ENCODE data around the gene TENM4.

Gene TENM4

GRCh38 chr11:78791964-78792363 is 648.9 kb downstream of the TENM4 start:
- TF ChIP-seq POLR2AphosphoS5 (IDR thresholded peaks at IDR 0.05; ENCODE audit: low read depth, low read length) (no peak), TAF1 (IDR thresholded peaks at IDR 0.05; ENCODE audit: borderline replicate concordance, insufficient read depth, low read length) (no peak), FOXP2 (optimal IDR thresholded peaks at IDR 0.05; ENCODE audit: borderline replicate concordance, extremely low read depth, extremely low read length, insufficient read depth) (no peak), REST (IDR thresholded peaks at IDR 0.05; ENCODE audit: insufficient read depth in 1 of 2, low read depth in 2 of 2, low read length in 2 of 2) (no peak), SIN3A (IDR thresholded peaks at IDR 0.05; ENCODE audit: borderline replicate concordance, insufficient read depth, low read length) (no peak)

DNA sequence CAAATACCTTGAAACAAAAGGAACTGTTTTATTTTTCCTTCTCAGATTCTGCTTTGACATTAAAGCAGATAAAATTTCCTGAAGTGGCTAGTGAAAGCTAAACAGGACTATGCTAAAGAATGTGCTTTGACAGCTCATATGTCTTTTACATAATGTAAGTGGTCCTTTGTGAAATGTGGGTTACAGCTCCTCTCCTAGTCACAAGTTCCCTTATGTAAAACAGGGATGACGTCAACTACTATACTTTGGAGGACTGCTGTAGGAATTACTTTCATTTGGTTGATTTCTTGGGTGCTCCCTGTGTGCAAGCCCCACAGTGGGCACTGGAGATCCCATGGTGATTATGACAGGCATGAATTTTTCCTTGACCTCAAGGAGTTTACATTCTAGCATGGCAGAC is 649.6 kb downstream of the TENM4 start:
- no peak for TF ChIP-seq TAF1 (IDR thresholded peaks at IDR 0.05; ENCODE audit: borderline replicate concordance, insufficient read depth, low read length)
- TF ChIP-seq POLR2AphosphoS5 (IDR thresholded peaks at IDR 0.05; ENCODE audit: low read depth, low read length) = no peak
- TF ChIP-seq FOXP2 (optimal IDR thresholded peaks at IDR 0.05; ENCODE audit: borderline replicate concordance, extremely low read depth, extremely low read length, insufficient read depth) = no peak
- TF ChIP-seq REST (IDR thresholded peaks at IDR 0.05; ENCODE audit: insufficient read depth in 1 of 2, low read depth in 2 of 2, low read length in 2 of 2) = no peak
- TF ChIP-seq SIN3A (IDR thresholded peaks at IDR 0.05; ENCODE audit: borderline replicate concordance, insufficient read depth, low read length) = no peak

DNA sequence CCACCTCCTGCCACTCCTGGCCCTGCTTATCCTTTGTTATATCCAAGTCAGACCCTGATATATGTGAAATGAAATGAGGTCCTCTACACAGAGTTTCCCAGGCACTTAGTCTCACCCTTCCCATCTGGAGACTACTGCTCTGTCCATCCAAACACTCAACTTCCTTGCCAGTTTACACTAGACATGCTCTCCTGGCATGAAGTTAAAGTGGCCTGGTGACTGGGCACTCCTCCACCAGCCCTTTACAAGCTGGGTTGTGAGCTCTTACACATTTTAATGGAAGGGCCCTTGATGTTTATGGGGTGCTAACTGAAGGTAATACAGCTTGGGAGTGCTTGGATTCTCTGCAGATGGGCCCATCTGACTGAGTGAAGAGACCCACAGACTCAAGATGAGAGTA is 650.0 kb downstream of the TENM4 start:
- TF ChIP-seq POLR2AphosphoS5 (IDR thresholded peaks at IDR 0.05; ENCODE audit: low read depth, low read length) (no peak), REST (IDR thresholded peaks at IDR 0.05; ENCODE audit: insufficient read depth in 1 of 2, low read depth in 2 of 2, low read length in 2 of 2) (no peak), SIN3A (IDR thresholded peaks at IDR 0.05; ENCODE audit: borderline replicate concordance, insufficient read depth, low read length) (no peak), FOXP2 (optimal IDR thresholded peaks at IDR 0.05; ENCODE audit: borderline replicate concordance, extremely low read depth, extremely low read length, insufficient read depth) (no peak), TAF1 (IDR thresholded peaks at IDR 0.05; ENCODE audit: borderline replicate concordance, insufficient read depth, low read length) (no peak)

DNA sequence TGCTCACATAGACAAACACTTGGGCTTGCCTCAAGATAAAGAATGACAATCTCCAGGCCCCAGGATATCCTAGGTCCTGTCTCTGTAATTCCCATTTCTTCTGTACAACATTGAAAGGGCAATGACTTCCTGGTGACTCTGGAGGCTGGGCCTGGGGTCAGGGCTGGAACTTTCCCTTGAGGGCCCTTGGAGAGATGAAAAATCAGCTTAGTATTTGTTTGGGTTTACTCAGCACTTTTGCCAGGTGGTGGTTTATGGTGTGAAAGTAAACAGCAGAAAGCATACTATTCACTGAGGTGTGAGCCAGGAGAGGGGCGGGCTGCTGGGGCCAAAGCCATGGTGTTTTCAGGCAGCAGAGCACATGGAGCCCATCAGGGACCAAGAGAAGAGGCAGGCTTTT is 651.5 kb downstream of the TENM4 start:
- TF ChIP-seq POLR2AphosphoS5 (IDR thresholded peaks at IDR 0.05; ENCODE audit: low read depth, low read length) = no peak
- no peak for TF ChIP-seq TAF1 (IDR thresholded peaks at IDR 0.05; ENCODE audit: borderline replicate concordance, insufficient read depth, low read length)
- TF ChIP-seq SIN3A (IDR thresholded peaks at IDR 0.05; ENCODE audit: borderline replicate concordance, insufficient read depth, low read length) = no peak
- no peak for TF ChIP-seq REST (IDR thresholded peaks at IDR 0.05; ENCODE audit: insufficient read depth in 1 of 2, low read depth in 2 of 2, low read length in 2 of 2)
- no peak for TF ChIP-seq FOXP2 (optimal IDR thresholded peaks at IDR 0.05; ENCODE audit: borderline replicate concordance, extremely low read depth, extremely low read length, insufficient read depth)

GRCh38 chr11:78788533-78788932 is 652.3 kb downstream of the TENM4 start:
- TF ChIP-seq REST (IDR thresholded peaks at IDR 0.05; ENCODE audit: insufficient read depth in 1 of 2, low read depth in 2 of 2, low read length in 2 of 2) (no peak), SIN3A (IDR thresholded peaks at IDR 0.05; ENCODE audit: borderline replicate concordance, insufficient read depth, low read length) (no peak), POLR2AphosphoS5 (IDR thresholded peaks at IDR 0.05; ENCODE audit: low read depth, low read length) (no peak), FOXP2 (optimal IDR thresholded peaks at IDR 0.05; ENCODE audit: borderline replicate concordance, extremely low read depth, extremely low read length, insufficient read depth) (no peak), TAF1 (IDR thresholded peaks at IDR 0.05; ENCODE audit: borderline replicate concordance, insufficient read depth, low read length) (no peak)
